GM12874 (cell line): Measurements from ENCODE around the gene CDC42SE1.

Experiments
- TF ChIP-seq, protein P1 (sequence below): IDR thresholded peaks from 2 replicates; pipeline ENCODE4 v1.5.1; 2011; ENCODE audit warnings: low read depth, mild to moderate bottlenecking, control low read depth, low read length, moderate library complexity; ENCODE audit not compliant: insufficient read depth

The CDC42SE1 gene

DNA sequence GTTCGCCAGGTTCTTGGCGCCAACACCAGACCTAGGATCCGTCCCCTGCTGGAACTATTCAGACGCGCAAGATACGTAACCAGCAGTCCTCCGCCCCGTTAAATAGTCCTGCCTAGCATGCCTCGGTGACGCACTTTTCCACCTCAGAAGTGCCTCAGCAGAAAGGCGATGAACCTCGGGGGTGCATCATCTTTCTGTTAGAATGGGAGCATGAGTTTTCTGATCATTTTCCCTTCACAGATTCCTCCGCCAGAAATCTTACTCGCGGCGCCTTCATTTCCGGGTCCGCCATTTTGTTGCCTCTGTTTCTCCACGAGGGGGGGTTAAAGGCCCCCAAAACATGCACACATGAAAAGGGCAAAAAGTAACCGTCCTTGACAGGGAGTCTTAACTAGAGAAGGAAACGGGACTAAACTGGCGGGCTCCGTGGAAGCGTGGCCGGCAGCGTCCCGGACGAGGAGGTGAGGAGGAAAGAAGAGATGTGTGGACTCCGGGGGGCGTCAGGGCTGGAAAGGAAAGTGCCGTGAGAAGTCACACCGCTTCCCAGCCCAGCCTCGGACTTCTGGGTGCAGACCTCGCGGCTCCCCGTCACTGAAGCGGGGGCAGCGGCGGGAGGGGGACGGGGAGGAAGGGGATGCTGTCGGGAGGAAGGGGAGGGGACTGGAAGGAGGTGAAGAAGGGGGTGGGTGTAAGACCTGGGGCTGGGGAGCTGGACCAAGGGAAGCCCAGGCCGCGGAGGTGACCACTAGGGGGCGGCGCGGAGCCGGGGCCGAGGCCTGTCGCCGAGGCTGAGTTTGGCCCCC is 11.3 kb upstream of the CDC42SE1 start, which contains the start of gene GABPB2:
GABPB2 (plus strand) TSS at position 288 of the 803 bp plus-strand sequence. CDS start 17,429 bp downstream, outside the sequence.
- TF ChIP-seq, protein P1, sequence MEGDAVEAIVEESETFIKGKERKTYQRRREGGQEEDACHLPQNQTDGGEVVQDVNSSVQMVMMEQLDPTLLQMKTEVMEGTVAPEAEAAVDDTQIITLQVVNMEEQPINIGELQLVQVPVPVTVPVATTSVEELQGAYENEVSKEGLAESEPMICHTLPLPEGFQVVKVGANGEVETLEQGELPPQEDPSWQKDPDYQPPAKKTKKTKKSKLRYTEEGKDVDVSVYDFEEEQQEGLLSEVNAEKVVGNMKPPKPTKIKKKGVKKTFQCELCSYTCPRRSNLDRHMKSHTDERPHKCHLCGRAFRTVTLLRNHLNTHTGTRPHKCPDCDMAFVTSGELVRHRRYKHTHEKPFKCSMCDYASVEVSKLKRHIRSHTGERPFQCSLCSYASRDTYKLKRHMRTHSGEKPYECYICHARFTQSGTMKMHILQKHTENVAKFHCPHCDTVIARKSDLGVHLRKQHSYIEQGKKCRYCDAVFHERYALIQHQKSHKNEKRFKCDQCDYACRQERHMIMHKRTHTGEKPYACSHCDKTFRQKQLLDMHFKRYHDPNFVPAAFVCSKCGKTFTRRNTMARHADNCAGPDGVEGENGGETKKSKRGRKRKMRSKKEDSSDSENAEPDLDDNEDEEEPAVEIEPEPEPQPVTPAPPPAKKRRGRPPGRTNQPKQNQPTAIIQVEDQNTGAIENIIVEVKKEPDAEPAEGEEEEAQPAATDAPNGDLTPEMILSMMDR: peak; percentile 99

DNA sequence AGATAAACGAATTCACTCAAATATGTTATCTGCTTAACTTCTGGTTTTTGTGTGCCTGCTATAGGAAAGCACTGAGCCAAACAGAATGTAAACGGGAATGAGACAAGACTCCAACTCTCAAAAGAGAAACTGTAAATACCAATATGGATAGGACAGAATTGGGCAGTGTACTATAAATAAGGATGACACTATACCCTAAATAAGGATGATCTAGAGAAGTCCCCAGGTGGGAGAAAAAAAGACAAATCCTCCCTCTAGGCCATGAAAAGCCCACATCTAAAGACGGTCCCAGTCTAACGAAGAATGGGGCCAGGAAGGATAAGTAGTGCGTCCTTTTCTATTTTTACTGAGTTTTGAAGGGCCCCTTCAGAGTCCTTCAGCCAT is 9.7 kb upstream of the CDC42SE1 start:
- TF ChIP-seq, protein P1: no peak

DNA sequence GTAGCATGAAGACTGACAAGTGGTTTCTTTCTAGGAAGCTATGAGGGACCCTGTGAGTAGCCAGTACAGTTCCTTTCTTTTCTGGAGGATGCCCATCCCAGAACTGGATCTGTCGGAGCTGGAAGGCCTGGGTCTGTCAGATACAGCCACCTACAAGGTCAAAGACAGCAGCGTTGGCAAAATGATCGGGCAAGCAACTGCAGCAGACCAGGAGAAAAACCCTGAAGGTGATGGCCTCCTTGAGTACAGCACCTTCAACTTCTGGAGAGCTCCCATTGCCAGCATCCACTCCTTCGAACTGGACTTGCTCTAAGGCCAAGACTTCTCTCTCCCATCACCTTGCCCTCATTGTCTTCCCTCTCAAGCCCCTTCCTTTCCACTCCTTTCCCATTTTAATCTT is 7.8 kb upstream of the CDC42SE1 start:
- TF ChIP-seq, protein P1: no peak

DNA sequence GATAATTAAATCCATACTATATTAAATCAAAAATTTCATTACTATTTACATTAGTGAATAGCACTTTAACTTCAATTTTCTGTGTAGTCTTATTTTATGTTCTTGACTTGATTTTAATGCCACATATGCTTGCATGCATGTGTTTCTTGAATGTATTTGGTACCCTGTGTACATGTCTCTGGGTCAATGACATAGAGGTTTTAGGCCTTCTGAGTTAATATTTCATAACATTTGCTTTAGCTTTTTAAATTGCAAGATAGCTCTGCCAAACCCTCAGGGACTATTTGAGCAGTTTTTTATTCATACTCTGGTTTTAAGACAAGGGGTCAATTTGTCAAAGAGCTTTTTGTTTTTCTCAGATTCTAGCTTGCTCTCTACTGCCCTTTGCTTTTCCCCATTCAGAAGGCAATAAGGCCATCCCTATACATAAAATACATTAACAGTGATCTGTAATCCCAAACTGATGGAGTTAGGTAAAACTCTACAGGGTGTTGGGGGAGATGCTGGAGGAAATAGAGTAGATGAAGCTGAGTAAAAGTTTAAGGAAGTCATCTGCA is 5.7 kb upstream of the CDC42SE1 start:
- TF ChIP-seq, protein P1: no peak

DNA sequence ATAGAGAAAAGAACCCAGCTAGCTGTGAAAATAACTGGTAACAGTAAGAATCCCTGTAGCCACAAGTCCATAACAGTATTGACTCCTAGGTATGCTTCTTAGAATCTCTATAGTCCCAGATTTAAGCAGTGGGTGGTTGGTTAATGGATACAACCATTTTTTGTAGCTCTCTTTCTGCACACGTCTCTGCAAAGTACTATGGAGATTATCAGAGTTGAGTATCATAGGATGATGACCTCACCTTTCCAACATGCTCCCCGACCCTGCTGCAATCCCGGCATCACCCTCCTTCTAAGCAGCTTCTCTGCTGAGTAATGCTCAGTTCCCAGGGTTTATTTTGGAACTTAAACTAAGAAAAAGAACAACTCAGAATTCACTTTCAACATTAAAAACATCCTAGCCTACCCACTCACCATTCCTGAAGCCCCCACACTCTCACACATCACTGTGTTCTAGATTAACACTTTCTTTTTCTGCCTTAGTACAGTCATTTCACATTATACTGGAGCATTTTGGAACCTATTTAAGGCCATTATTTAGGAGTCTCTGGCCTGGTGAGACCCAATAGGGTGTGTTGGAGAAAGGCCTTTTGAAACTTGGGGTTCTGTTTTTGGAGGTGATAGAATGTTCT is 3.4 kb upstream of the CDC42SE1 start:
- TF ChIP-seq, protein P1: no peak

DNA sequence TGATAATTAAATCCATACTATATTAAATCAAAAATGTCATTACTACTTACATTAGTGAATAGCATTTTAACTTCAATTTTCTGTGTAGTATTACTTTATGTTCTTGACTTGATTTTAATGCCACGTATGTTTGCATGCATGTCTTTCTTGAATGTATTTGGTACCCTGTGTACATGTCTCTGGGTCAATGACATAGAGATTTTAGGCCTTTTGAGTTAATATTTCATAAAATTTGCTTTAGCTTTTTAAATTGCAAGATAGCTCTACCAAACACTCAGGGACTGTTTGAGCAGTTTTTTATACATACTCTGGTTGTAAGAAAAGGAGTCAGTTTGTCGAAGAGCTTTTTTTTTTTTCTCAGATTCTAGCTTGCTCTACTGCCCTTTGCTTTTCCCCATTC is 2.3 kb upstream of the CDC42SE1 start:
- TF ChIP-seq, protein P1: no peak

DNA sequence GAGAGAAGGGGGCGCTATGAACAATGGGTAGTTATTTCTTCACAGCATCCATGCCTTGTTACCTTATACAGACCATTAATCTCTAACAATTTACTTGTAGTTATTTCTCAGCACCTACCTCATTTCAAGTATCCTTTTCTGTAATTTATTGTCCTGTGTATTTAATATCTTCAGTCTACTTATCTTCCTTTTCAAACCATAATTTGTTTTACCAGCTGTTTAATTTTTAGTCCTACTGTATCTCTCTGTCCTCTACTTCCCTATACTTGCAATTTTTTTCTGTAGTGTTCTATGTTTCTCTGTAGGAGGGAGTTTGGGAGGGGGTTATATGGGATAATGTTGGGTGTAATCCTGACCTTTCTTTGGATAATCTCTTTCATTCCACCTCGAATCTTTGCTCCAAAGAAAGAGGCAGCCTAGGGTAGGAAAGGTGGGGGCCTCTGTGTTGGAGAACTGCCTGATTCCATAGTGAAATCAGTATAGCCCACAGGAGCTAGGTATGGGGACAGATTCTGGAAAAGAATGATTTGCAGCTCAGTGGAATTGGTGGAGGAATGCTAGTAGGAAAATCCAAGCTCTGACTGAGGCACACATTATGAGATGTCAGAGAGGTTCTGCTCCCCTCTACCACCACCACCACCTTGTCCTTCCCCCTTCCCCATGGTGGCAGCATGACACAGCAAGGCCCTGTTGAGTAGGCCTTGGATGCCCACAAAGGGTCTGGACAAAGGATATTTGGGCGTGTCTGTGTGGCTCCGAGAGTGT is 1.4 kb upstream of the CDC42SE1 start:
- TF ChIP-seq, protein P1: no peak
